K562 (cell line): ENCODE data around the gene PDE2A. TPM values are rescaled to one million over a fixed set of nuclear protein-coding genes. Genes with fewer than 3 reads are reported as not detected.

Source experiments
- CEBPG ChIP-seq, 3 experiments: fragments of 200-800 bp in 1 of 3; sonication (Bioruptor generic) in 1 of 3; sonication (generic) in 1 of 3; formaldehyde crosslinking in 1 of 3; IDR thresholded peaks in 2 of 3; conservative IDR thresholded peaks in 1 of 3; 2 replicates each; pipeline versions ENCODE4 v1.6.1 to v1.8.0; 2016 to 2022; ENCODE audit warnings: missing compliant biosample characterization in 2 of 3, missing genetic modification characterization in 2 of 3, mild to moderate bottlenecking in 1 of 3, missing genetic modification reagents in 1 of 3
- E2F1 ChIP-seq: sonication (generic); formaldehyde crosslinking; IDR thresholded peaks from 2 replicates; pipeline ENCODE4 v1.8.1; 2023; ENCODE audit warnings: mild to moderate bottlenecking, missing genetic modification reagents, moderate library complexity
- E2F5 ChIP-seq: sonication (generic); formaldehyde crosslinking; IDR thresholded peaks from 2 replicates; pipeline ENCODE4 v1.8.0; 2022; ENCODE audit warnings: mild to moderate bottlenecking, missing genetic modification reagents
- KAT8 ChIP-seq: fragments of 450-650 bp; IDR thresholded peaks from 2 replicates; pipeline ENCODE4 v1.6.1; 2016; ENCODE audit warnings: low read depth, mild to moderate bottlenecking
- MAZ ChIP-seq, 2 experiments: fragments of 450-650 bp in 1 of 2; sonication (generic) in 1 of 2; formaldehyde crosslinking; IDR thresholded peaks in 1 of 2; conservative IDR thresholded peaks in 1 of 2; 2 replicates each; pipeline versions ENCODE4 v1.4.0 to v1.5.0; 2020; ENCODE audit warnings: mild to moderate bottlenecking in 1 of 2, missing genetic modification reagents in 1 of 2
- NFRKB ChIP-seq: fragments of 450-650 bp; IDR thresholded peaks from 2 replicates; pipeline ENCODE4 v1.6.1; 2016; ENCODE audit warnings: low read depth
- REST ChIP-seq, 2 experiments: fragments of 450-650 bp; formaldehyde crosslinking in 1 of 2; IDR thresholded peaks; 2 replicates each; pipeline versions ENCODE4 v1.4.0 to v1.6.1; 2014 to 2020; ENCODE audit warnings: mild to moderate bottlenecking in 2 of 2, borderline replicate concordance in 1 of 2, low read depth in 1 of 2
- SAFB ChIP-seq: fragments of 200-400 bp; formaldehyde crosslinking; IDR thresholded peaks from 2 replicates; pipeline ENCODE4 v1.6.1; 2017; ENCODE audit warnings: low read depth, low read length, borderline replicate concordance
- SNAPC5 ChIP-seq: fragments of 250-450 bp; sonication (Bioruptor Pico); IDR thresholded peaks from 2 replicates; pipeline ENCODE4 v1.8.0; 2021; ENCODE audit warnings: moderate library complexity, mild to moderate bottlenecking, inconsistent platforms
- USF1 ChIP-seq: sonication (generic); formaldehyde crosslinking; IDR thresholded peaks from 2 replicates; pipeline ENCODE4 v1.9.0; 2022; ENCODE audit warnings: mild to moderate bottlenecking, missing genetic modification reagents
- ZFX ChIP-seq: sonication (generic); formaldehyde crosslinking; IDR thresholded peaks from 2 replicates; pipeline ENCODE4 v1.8.0; 2022; ENCODE audit warnings: mild to moderate bottlenecking, missing genetic modification reagents, moderate library complexity
- ZNF23 ChIP-seq: fragments of 250-450 bp; sonication (Bioruptor Pico); IDR thresholded peaks from 2 replicates; pipeline ENCODE4 v1.4.0; 2020; ENCODE audit warnings: mild to moderate bottlenecking
- ZNF347 ChIP-seq: fragments of 450-650 bp; formaldehyde crosslinking; IDR thresholded peaks from 2 replicates; pipeline ENCODE4 v1.4.0; 2020; ENCODE audit warnings: low read depth, mild to moderate bottlenecking, moderate library complexity
- polyA plus RNA-seq, 8 experiments: library from polyadenylated mRNA; depleted of rRNA in 4 of 8; stranded (reverse) in 5 of 8; unstranded in 3 of 8; fragments of >200 nt; fragmentation: Nextera tagmentation in 2 of 8; fragmentation: Illumina TruSeq in 1 of 8; extraction: Ambion mirVana in 2 of 8; extraction: Trizol in 1 of 8; gene quantifications; 2 replicates each; pipeline versions ENCODE4 v1.2.1 to v1.2.3, GENCODE V29; 2011 to 2014; ENCODE audit warnings: inconsistent platforms in 1 of 8, missing spikeins in 1 of 8
- total RNA-seq, 7 experiments: library from RNA; depleted of rRNA in 6 of 7; stranded (reverse); fragments of >200 nt in 6 of 7; fragmentation: Illumina TruSeq in 2 of 7; extraction: Trizol in 2 of 7; gene quantifications; 2 replicates each; pipeline versions ENCODE4 v1.2.1 to v1.2.3, GENCODE V29; 2011 to 2021; ENCODE audit warnings: low replicate concordance in 1 of 7

PDE2A gene
- total and polyA plus RNA-seq, 9 of the 15 experiments (the other 6 are each of a cell fraction or from before 2014, with no cell fraction given) = 0.07 to 15.2 (median 1.6) TPM; not detected in 1

- TF ChIP-seq REST (IDR thresholded peaks at IDR 0.05; ENCODE audit: borderline replicate concordance) (peak; percentile 97), REST (CRISPR knock-in tag; IDR thresholded peaks at IDR 0.05; ENCODE audit: low read depth) (0 out of 2 replicates have a peak, but pooled peaks have one; percentile 18), ZNF347 (CRISPR knock-in tag) (no peak), NFRKB (peak; percentile 63; the same call in 1 of the 2 replicates), KAT8 (no peak), USF1 (peak; percentile 41; the same call in 1 of the 2 replicates), SAFB (no peak), E2F5 (CRISPR knock-in tag) (no peak), CEBPG (CRISPR knock-in tag; IDR thresholded peaks at IDR 0.05) (peak; percentile 24; the same call in 1 of the 2 replicates), CEBPG (tag; conservative IDR thresholded peaks at IDR 0.05 in 1 of 2, IDR thresholded peaks at IDR 0.05 in 1 of 2) (no peak), ZFX (CRISPR knock-in tag) (peak; percentile 43), SNAPC5 (CRISPR knock-in tag) (no peak), MAZ (CRISPR knock-in tag; conservative IDR thresholded peaks at IDR 0.05 in 1 of 2, IDR thresholded peaks at IDR 0.05 in 1 of 2) (peak in 1 of 2 experiments; percentile 59; a peak in 2 of 4 replicates), ZNF23 (CRISPR knock-in tag) (no peak), E2F1 (CRISPR knock-in tag) (no peak)
Observed at GRCh38 chr11:72631806-72632731, 42.2 kb downstream of the PDE2A start (continued).
